HG02571 (cell line): ENCODE data around the gene CFAP52.
"Not testable (repeated sequence)": the region's sequence is repeated elsewhere in the genome, so short reads cannot be mapped to it uniquely, and the experiment has no call there.

Experiments used
- ATAC-seq: cut with Tn5 transposase; IDR thresholded peaks from one replicate; pipeline ENCODE4 v1.9.1; 2021; ENCODE audit warnings: mild to moderate bottlenecking, moderate library complexity; ENCODE audit not compliant: unreplicated experiment

CFAP52 gene

DNA sequence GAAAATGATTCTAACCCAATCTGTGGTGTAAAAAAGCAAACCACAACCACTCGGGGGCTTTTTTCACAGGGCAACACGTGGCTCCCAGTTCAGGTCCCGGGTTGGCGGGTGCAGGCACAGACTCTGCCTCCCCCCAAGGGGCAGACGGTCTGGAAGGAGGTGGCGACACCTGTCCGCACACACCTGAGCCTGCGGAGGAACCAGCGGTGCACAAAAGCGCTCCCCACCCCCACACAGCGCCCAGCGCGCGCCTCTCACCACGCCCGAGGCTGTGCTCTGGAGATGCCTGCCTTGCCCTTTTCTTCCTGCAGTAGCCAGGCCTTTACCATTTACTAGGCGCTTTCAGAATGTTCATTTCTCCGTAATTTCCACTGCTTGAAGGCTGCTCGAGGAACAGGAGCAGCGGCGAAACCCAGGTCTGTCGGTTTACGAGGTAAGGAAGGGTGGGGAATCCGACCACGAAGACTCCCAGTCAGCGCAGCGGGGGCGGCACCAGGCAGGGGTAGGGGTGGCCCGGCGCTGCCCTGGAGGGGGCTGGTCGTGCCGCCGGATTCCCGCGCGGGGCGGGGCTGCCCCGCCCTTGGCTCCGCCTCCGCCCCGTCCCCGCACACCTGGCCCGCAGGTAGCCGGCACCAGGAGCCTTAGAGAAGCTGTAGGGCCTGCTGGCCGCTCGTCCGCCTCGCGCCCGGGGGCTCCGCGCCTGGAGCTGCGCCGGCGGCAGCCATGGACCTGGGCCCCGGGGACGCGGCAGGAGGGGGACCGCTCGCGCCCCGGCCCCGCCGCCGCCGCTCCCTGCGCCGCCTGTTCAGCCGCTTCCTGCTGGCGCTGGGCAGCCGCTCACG, 68.7 kb downstream of the CFAP52 start, which contains the start of gene USP43:
Gene USP43, plus strand, starts transcription at position 608 of the 842 bp plus-strand sequence. Its CDS starts 116 bp downstream, at position 724.
- ATAC-seq: no peak

DNA sequence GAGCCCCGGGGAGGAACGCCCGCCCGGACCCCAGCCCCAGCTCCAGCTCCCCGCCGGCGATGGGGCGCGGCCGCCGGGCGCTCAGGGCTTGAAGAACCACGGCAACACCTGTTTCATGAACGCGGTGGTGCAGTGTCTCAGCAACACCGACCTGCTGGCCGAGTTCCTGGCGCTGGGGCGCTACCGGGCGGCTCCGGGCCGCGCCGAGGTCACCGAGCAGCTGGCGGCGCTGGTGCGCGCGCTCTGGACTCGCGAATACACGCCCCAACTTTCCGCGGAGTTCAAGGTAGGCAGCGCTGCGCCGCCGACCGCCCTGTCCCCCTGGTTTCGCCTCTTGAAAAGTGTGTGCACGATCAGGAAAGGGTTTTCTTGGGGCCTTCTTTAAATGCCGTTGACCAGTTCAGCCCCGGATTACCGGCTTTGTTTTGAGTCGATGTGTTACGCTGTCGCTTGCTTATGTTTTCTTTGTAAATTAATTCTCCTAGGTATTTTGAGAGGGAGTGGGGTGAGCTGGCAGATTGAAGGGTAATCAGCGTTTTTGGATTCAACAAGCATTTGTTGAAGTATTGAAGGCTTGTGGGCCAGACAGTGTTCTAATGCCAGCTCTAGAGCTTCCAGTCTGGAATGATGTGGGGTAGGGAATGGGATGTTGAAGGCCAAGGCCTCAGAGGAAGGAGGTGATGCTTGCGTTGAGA, 69.6 kb downstream of the CFAP52 start:
- no peak for ATAC-seq

DNA sequence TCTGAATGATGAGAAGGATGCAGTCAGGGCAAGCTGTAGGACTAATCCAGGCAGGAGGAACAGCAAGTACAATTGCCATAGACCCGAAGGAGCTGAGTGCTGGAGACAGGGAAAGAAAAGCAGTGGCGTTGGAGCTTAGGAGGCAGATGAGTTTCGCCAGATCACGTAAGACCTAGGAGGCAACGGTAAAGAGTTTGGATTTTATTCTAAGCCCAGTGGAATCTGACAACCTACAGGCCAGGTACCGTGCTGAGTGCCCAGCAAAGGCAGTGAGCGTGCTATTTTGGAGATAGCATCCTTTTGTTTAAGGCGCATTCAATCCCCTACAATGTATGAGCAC, 70.1 kb downstream of the CFAP52 start:
- no peak for ATAC-seq

DNA sequence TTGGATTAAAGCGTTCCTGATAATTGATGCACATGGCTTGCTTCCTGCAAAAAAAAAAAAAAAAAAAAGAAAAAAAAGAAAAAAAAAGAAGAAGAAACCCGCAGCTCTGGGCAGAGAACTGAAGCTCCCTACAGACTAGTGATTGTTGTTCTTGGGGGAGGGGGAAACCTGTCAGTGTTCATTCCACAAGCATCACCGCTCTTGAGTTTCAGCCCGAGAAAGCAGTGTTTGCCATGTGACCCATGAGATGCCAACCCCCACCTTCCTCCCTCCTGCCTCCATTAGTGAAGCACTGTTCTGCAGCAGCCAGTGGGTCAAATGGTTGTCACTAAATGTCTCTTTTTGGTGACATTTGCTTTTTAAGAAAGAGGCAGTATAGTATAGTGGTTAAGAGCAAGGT, 70.6 kb downstream of the CFAP52 start:
- no peak for ATAC-seq

DNA sequence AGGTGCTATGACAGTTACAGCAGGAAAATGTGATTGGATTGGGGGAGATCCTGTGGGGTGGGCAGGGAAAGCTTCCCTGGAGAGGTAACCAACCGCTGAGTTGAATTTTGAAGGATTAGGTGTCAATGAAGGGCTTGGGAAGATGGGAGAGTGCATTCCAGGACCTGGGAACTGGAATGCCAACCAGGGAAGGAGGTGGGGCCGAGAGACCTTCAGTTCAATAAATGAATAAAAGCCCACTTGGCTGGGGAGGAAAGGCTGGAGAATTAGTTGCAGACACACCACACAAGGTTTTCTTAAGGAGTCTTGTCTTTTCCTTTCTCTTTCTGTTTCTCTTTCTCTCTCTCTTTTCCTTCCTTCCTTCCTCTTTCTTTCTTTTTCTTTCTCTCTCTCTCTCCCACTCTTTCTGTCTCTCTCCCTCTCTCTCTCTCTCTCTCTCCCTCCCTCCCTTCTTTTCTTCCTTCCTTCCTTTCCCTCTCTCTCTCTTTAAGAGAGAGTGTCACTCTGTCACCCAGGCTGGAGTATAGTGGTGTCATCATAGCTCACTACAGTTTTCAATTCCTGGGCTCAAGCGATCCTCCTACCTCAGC, 72.2 kb downstream of the CFAP52 start:
- no peak for ATAC-seq

DNA sequence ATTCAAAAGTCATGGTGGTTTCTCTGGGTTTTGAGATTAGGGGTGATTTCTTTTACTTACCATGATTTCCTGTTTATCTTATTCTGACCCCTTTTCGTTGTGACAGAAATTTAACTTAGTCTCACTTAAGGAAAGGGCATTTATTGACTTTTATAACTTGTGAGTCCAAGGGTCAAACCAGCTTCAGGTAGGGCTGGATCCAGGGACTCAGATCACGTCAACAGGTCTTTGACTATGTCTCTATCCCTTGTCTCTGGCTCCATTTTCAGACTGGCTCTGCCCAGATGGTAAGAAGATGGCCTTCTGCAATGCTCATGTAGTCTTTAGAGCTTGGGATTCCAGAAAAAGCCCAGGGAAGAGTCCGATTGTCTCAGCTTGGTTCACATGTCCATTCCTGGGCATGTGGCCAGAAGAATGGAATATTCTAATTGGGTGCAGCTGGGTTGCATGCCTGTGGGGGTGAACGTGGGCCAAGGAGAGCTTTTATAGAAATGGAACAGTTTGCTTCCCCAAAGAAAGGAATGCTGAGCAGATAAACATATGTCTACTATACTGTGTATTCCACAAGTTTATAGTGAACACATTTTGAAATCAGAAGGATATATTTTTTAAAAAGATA, 82.3 kb downstream of the CFAP52 start:
- ATAC-seq: no peak

DNA sequence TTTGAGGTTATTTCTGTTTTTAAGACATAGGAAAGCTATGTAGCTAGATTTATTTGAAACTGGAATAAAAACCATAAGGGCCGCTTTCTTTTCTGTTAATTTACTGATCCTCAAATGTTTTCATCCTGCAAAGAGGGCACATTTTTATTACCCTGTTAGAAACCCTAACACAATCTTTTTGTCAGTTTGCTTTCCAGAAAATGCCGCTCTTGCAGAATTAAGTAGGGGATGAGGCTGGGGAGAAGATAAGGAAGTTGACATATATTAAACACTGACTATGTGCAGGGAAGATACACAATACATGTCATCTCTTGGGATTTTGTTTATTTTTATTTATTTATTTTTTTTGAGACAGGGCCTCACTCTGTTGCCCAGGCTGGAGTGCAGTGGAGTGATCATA, 84.6 kb downstream of the CFAP52 start:
- ATAC-seq: no peak

DNA sequence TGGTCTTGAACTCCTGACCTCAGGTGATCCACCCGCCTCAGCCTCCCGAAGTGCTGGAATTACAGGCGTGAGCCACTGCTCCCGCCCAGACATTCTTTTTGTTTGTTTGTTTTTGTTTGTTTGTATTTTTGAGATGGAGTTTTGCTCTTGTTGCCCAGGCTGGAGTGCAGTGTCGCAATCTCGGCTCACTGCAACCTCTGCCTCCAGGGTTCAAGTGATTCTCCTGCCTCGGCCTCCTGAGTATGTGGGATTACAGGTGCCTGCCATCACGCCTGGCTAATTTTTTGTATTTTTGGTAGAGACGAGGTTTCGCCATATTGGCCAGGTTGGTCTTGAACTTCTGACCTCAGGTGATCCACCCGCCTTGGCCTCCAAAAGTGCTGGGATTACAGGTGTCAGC, 87.1 kb downstream of the CFAP52 start:
- not testable (repeated sequence) for ATAC-seq

DNA sequence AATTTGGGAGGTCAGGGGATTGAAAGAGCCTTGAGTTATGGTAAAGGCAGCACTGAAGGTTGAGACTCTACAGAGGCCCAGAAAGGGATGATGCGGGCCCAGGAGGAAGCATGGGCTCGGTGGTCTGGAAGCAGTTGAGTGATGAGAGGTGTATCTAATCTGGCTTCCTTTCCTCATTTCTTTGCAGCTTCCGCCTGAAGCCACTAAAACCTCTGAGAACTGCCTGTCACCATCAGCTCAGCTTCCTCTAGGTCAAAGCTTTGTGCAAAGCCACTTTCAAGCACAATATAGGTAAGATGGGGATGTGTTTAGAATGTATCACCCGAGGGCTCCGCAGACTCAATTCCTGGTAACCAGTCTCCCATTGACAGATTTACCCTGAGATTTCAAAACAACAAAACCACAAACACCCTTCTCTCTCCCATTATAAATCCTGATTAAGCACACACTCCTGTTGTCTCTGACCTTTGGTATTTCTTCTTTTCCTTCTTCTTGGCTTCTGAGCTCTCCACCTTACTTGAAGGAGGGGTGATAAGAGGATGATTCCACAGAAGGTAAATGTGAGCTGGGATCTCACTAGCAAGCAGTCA, 90.1 kb downstream of the CFAP52 start:
- no peak for ATAC-seq

DNA sequence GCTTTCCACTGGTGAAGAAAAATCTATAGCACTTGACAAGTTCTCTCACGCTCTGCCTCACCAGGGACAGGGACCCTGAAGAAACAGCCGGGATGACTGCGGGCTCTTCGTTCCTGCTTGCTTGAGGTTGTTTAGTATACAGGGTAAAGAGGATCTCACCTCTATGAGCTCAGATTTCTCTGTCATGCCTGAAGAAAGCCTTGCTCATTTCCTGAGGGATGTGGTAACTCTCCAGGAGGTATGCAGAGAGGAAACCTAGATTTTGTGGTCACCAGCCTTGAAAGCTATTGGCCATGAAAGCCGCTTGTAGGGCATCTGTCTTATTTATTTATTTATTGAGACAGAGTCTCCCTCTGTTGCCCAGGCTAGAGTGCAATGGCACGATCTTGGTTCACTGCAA, 92.1 kb downstream of the CFAP52 start:
- no peak for ATAC-seq

DNA sequence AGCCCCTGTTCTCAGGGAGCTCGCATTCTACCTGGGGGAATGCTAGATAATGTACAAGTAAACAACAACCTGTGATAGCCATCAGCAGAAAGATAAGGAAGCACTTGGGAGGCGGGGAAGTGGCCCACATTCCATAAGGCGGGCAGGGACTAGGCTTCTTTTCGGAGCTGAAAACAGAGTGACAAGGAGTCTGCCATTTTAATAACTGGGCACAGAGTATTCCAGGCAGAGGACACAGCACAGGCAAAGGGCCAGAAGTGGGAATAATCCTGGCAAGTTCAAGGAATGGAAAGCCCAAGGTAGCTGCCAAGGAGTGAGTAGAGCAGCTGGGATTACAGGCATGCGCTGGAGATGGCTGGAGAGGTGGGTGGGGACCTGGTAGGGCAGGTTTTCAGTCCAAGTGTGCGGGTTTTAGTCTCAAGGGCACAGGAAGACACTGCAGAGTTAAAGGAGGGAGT, 93.1 kb downstream of the CFAP52 start:
- no peak for ATAC-seq

DNA sequence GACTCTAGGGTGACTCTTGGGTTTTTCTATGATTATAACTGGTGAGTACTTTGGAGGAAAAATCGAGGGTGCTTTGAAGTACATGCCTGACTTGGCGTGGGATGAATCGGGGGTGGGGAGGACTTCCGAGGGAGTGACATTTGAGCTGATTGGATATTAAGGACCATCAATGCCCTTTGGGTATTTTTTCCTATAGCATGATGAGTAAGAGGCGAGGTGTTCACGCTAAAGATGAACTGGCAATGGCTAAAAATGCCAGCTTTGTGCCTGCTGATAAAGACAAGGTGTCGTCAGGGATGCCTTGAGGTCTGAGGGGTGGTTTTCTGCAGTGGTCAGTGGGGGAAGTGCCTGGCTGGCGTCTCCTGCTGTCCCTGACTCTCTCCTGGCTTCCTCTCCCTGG, 94.2 kb downstream of the CFAP52 start:
- ATAC-seq: no peak

DNA sequence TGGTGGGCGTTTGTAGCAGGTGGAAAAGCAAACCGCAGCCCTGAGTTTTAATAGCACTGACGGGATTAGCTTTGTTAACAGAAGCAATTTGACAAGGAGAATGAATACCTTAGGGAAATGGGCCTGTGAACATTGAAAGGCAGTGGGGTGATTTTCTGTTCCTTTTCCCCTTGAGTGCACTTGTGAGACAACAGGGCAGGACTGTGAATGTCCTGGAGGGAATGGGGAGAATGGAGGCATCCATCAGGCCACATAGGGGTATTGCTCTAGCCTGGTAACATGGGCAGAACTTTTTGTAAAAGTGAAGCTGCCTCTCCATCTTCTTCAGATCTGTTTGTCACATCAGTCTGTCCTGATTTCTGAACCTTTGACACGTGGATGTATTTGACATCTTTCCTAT, 95.1 kb downstream of the CFAP52 start:
- ATAC-seq: no peak

DNA sequence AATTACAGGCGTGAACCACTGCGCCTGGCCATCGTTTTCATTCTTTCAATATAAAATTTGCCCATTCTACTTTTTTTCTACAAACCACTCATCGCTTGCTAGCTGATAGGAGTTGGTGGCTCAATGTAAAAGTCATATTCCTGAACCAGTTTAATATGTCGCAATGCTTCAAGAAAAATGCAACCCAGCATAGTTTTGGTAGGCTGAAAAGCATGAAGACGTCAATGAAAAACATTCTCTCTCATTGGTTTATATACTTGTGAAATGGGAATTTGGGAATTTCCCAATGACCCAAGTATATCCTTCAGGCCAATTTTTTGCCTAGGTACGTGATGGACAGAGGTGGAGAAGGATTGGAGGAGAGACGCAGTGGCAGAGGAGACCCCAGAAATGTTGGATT, 95.8 kb downstream of the CFAP52 start:
- no peak for ATAC-seq

DNA sequence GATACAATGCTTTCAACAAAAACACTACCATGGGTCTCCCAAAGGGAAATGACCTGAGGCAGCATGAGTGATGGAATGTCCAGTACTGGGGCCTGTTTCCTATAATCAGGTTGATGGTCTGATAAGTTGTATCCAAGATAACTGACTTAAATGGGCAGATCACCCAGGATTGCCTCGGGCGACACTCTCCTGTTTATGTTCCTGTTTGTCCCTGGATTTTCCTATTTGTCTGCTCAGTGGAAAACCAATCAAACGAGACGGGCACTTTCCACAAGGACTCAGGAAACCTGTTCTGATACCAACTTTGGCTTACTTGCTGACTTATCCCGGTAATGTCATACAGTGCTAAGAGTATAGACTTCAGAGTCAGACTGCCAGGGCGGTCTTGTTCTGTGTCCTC, 96.2 kb downstream of the CFAP52 start:
- ATAC-seq: no peak

DNA sequence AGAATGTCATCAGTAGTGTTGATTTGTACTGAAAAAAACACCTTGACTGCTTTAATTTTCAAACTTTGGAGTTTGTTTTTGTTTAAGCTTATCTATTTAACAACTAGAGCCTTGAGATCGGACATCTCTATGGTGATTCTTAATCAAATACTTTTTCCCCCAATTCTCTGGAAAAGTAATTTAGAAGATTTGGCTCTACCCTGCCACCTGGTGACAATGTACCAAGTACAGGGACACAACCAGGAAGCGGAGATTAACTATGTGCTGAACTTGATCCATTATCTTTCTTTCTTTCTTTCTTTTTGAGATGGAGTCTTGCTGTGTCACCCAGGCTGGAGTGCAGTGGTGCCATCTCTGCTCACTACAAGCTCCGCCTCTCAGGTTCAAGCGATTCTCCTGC, 99.6 kb downstream of the CFAP52 start:
- no peak for ATAC-seq

DNA sequence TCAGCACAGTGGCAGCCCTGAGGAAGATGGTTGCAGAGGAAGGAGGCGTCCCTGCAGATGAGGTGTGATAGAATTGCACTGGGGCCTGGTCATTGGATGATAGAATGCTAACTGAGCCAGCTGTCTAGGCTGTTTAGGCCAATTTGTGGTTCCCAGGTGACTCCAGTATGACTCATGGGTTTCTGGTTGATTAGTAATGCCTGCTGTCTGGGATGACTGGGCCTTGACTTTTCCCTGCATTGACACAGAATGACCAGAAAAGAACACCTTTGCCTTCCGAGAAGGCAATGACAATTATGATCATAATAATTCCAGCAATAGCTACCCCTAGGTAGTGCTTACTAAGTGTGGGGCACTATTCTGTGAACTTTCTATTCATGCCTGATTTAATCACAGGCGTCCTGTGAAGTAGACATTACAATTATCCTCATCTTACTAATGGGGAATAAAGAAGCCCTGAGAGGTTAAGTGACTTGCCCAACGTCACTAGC, 100.4 kb downstream of the CFAP52 start:
- peak; percentile 62 for ATAC-seq

DNA sequence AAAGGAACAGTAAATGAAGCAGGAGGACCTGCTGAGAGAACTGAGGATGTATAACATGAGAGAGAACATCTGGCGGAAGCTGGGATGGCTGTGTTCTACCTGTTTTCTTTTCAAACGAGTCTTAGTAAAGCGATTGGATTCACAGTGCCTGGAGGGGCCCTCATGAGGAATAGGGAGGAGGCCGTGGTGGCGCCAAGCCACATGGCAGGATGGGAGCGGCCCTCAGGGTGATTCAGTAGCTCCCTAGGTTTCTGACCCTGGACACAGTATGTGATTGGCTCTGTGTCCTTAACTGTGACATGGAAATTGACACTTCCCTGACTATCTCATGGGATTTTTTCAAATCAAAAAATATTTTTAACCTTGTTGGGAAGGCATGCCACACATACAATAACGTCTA, 101.0 kb downstream of the CFAP52 start:
- no peak for ATAC-seq

DNA sequence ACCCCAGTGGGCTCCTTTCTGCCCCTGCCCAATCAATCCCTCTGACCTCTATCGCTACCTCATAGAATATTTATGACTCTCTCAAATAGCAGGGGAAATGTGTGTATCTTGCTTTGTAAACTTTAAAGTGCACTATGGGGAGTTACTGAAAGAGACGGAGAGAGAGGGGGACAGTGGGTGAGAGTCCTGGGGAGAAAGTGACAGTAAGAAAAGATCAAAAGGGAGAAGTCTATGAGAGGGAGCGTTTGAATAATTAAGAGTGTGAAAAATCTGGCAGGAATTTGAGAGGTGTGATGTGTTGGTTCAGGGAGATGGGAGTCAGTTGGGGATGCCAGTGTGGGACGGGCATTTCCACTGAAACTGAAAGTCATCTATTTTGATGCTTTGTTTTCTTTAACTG, 101.5 kb downstream of the CFAP52 start:
- ATAC-seq: no peak

DNA sequence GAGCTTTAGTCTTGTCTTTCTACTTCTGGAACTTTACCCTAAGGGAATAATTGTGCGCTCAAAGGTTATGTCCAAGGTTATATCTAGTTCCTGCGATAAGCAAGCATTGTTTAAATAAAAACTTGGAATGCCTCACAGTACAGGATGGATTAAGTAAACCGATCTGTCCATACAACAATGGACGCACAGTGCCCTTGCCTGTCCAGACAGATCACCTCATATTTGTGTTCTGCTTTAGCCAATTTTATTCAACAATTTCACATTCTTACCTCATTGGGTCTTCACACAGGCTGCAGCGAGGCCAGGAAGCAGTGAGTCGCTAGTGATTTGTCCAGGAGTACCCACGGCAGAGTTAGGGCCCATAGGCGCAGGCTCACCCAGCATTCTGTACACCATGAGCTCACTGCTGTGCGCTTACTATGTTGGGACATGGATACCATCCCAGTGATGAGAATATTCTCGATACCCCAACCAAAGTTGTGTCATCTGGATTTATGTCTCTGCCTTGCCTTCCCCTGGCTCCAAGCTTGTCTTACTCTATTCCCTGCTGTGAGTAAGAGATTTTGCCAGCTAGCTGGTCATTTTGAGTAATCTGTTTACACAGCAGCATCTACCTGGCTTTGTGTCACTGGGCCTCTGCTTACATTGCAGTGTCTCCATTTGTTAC, 108.6 kb downstream of the CFAP52 start:
- ATAC-seq: no peak
